Activated CD8-positive, alpha-beta T cell treated with anti-CD3 and anti-CD28 coated beads for 36 hours (primary cell): ENCODE data around the gene SFXN2. TPM values are rescaled to one million over a fixed set of nuclear protein-coding genes. Genes with fewer than 3 reads are reported as not detected.
A peak's percentile ranks its signal among the peaks of the same experiment; 100 is the strongest.
"Not testable (repeated sequence)": the region's sequence is repeated elsewhere in the genome, so short reads cannot be mapped to it uniquely, and the experiment has no call there.

Source experiments
- ATAC-seq: fragments of 200-7000 bp; cut with Tn5 transposase; one replicate; pipeline ENCODE4 v1.10.0; 2021; ENCODE audit warnings: mild to moderate bottlenecking, moderate library complexity
- CTCF ChIA-PET: fragments of 350-600 bp; sonication (Branson Sonifier 250); formaldehyde crosslinking; loops from one replicate; lab custom pipeline; 2021; ENCODE audit warnings: antibody characterized with exemption; lab: Charles Lee
- POLR2A ChIA-PET: fragments of 350-600 bp; sonication (Branson Sonifier 250); formaldehyde crosslinking; loops from one replicate; lab custom pipeline; 2021; ENCODE audit warnings: antibody characterized with exemption; lab: Charles Lee
- DNase-seq: peaks from one replicate; pipeline ENCODE4 v3.0.0-alpha.2; 2020
- H3K27ac Mint-ChIP-seq: one replicate; pipeline ENCODE4 v1.8.0; 2021; ENCODE audit warnings: mild to moderate bottlenecking, mixed read lengths
- H3K27me3 Mint-ChIP-seq: one replicate; pipeline ENCODE4 v1.8.0; 2021; ENCODE audit warnings: mixed read lengths
- H3K36me3 Mint-ChIP-seq: one replicate; pipeline ENCODE4 v1.8.0; 2021; ENCODE audit warnings: low read depth, mixed read lengths
- H3K4me1 Mint-ChIP-seq: one replicate; pipeline ENCODE4 v1.8.0; 2021; ENCODE audit warnings: low read depth, mixed read lengths
- H3K4me3 Mint-ChIP-seq: one replicate; pipeline ENCODE4 v1.8.0; 2021; ENCODE audit warnings: mild to moderate bottlenecking, moderate library complexity, mixed read lengths
- H3K9me3 Mint-ChIP-seq: one replicate; pipeline ENCODE4 v1.8.0; 2021; ENCODE audit warnings: mixed read lengths
- CTCF ChIP-seq: fragments of 200-600 bp; IDR thresholded peaks from one replicate; pipeline ENCODE4 v1.8.0; 2022; ENCODE audit warnings: antibody characterized with exemption, mild to moderate bottlenecking
- intact Hi-C: fragments of 100-400 bp; cut with micrococcal nuclease; formaldehyde crosslinking; loops from one replicate; pipeline ENCODE4 v1.10.0; 2022
- total RNA-seq, 2 experiments: library from RNA; stranded (reverse); gene quantifications; one replicate each; pipeline ENCODE4 v1.2.3, GENCODE V29; 2021

Gene SFXN2
- total RNA-seq, 2 experiments from 2014 or later = 12.8 to 16.3 TPM

GRCh38 chr10:102738692-102739121 is 24.3 kb downstream of the SFXN2 start:
- ATAC-seq = no peak
- CTCF ChIA-PET = interaction anchor here (1.0 to 1.1 kb wide), 2 partner anchors 12 to 69 kb away, joined by 3 read pairs; no protein-coding TSS in a partner anchor

DNA sequence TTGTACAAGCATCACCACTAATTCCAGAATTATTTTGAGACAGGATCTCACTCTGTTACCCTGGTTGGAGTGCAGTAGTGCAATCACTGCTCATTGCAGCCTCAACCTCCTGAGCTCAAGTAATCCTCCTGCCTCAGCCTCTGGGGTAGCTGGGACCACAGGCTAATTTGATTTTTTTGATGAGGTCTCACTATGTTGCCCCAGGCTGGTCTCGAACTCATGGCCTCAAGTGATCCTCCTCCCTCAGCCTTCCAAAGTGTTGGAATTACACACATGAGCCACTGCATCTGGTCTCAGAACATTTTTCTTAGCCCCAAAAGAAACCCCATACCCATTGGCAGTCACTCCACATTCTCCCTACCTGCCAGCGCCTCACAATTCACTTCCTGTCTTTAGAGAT is 25.8 kb downstream of the SFXN2 start:
- peaks cover 4% of the 10 kb centered on the region for H3K9me3 Mint-ChIP-seq
- POLR2A ChIA-PET = interaction anchor here (1.5 kb wide), 1 partner anchor 21 kb away, joined by 4 read pairs; no protein-coding TSS in a partner anchor

More at GRCh38 chr10:102738692-102739121, 24.3 kb downstream of the SFXN2 start:
- POLR2A ChIA-PET = interaction anchor here (1.0 kb wide), 1 partner anchor 14 kb away, joined by 3 read pairs; no protein-coding TSS in a partner anchor
- H3K9me3 Mint-ChIP-seq = peaks cover 4% of the 10 kb centered on the region
- TF ChIP-seq CTCF = no peak
- H3K4me1 Mint-ChIP-seq = peaks cover 7% of the 10 kb centered on the region
- no peak overlapping the region for H3K4me3 Mint-ChIP-seq
- peak overlapping the region; percentile 34 for H3K27ac Mint-ChIP-seq
- intact Hi-C loops = no loop called here
- no peaks in the 10 kb centered on the region for H3K27me3 Mint-ChIP-seq
- no peak for DNase-seq
- peaks cover 6% of the 10 kb centered on the region for H3K36me3 Mint-ChIP-seq

GRCh38 chr10:102741726-102742237 is 27.3 kb downstream of the SFXN2 start:
- no peak for TF ChIP-seq CTCF
- Mint-ChIP-seq H3K27me3 (no peaks in the 10 kb centered on the region), H3K9me3 (peaks cover 4% of the 10 kb centered on the region)

More for the DNA sequence above, 25.8 kb downstream of the SFXN2 start:
- Mint-ChIP-seq H3K4me3 (no peak overlapping the region), H3K27ac (no peak overlapping the region), H3K36me3 (peaks cover 3% of the 10 kb centered on the region), H3K4me1 (peaks cover 12% of the 10 kb centered on the region), H3K27me3 (no peaks in the 10 kb centered on the region)
- no peak for ATAC-seq
- intact Hi-C loops = no loop called here
- CTCF ChIA-PET = interaction anchor here (0.9 to 2.1 kb wide), 4 partner anchors 12 to 178 kb away, joined by 4 to 8 read pairs (median 6); partner anchors contain the start of genes ARL3, CNNM2 and SFXN2
- no peak for TF ChIP-seq CTCF
- DNase-seq = no peak

DNA sequence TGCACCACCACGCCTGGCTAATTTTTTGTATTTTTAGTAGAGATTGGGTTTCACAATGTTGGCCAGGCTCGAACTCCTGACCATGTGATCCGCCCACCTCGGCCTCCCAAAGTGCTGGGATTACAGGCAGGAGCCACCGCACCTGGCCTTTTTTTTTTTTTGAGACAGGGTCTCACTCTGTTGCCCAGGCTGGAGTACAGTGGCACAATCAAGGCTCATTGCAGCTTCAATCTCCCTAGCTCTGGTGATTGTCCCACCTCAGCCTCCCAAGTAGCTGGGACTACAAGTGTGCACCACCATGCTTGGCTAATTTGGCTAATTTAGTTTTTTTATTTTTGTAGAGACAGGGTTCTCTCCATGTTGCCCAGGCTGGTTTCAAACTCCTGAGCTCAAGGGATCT is 27.9 kb downstream of the SFXN2 start:
- H3K27me3 Mint-ChIP-seq, H3K27ac Mint-ChIP-seq, intact Hi-C loops, ATAC-seq, DNase-seq, H3K9me3 Mint-ChIP-seq, H3K4me3 Mint-ChIP-seq, H3K36me3 Mint-ChIP-seq: not testable (repeated sequence)
- POLR2A ChIA-PET = interaction anchor here (1.0 to 5.0 kb wide), 3 partner anchors 9 to 90 kb away, joined by 3 to 27 read pairs (median 4); partner anchors contain the start of genes ARL3 and SFXN2
- CTCF ChIA-PET = interaction anchor here (1.6 to 4.9 kb wide), 2 partner anchors 11 to 23 kb away, joined by 4 to 34 read pairs; no protein-coding TSS in a partner anchor
- H3K4me1 Mint-ChIP-seq = peaks cover 30% of the 10 kb centered on the region

More at GRCh38 chr10:102741726-102742237, 27.3 kb downstream of the SFXN2 start:
- ATAC-seq (no peak), DNase-seq (no peak)
- ChIA-PET POLR2A (interaction anchor here (1.0 to 5.0 kb wide), 4 partner anchors 9 to 91 kb away, joined by 3 to 27 read pairs (median 4); partner anchors contain the start of genes ARL3 and SFXN2), CTCF (interaction anchor here (1.5 to 4.9 kb wide), 3 partner anchors 11 to 176 kb away, joined by 4 to 34 read pairs (median 8); partner anchors contain the start of gene CNNM2)
- H3K4me3 Mint-ChIP-seq = no peak overlapping the region
- intact Hi-C loops = no loop called here
- H3K27ac Mint-ChIP-seq = no peak overlapping the region
- H3K4me1 Mint-ChIP-seq = peaks cover 28% of the 10 kb centered on the region
- peaks cover 2% of the 10 kb centered on the region for H3K36me3 Mint-ChIP-seq

- no peak for TF ChIP-seq CTCF
- peaks cover 4% of the 10 kb centered on the region for H3K9me3 Mint-ChIP-seq
- peaks cover 30% of the 10 kb centered on the region for H3K4me1 Mint-ChIP-seq
- ATAC-seq = peak; percentile 2
- peak overlapping the region; percentile 95 for H3K4me3 Mint-ChIP-seq
- intact Hi-C loops = no loop called here
- H3K36me3 Mint-ChIP-seq = peaks cover 2% of the 10 kb centered on the region
- ChIA-PET POLR2A (interaction anchor here (1.0 to 5.0 kb wide), 7 partner anchors 10 to 99 kb away, joined by 3 to 27 read pairs (median 4); partner anchors contain the start of genes ARL3, SFXN2 and TRIM8), CTCF (interaction anchor here (1.2 to 4.9 kb wide), 3 partner anchors 10 to 73 kb away, joined by 3 to 34 read pairs (median 4); no protein-coding TSS in a partner anchor)
- no peak for DNase-seq
- peak overlapping the region; percentile 94 for H3K27ac Mint-ChIP-seq
- no peaks in the 10 kb centered on the region for H3K27me3 Mint-ChIP-seq
Observed at GRCh38 chr10:102743078-102743587, 28.7 kb downstream of the SFXN2 start.
